Activated CD4-positive, alpha-beta T cell treated with anti-CD3 and anti-CD28 coated beads, Interleukin-2, Interleukin-4, amounts not matched to agents 100 ng/mL and 50 ng/mL, durations not matched to agents 16 hours and 8 hours (primary cell): Measurements from ENCODE around the gene RPTOR.

Source experiments
- DNase-seq: peaks from one replicate; pipeline ENCODE4 v3.0.0-alpha.2; 2020; ENCODE audit warnings: low spot score

The RPTOR gene

DNA sequence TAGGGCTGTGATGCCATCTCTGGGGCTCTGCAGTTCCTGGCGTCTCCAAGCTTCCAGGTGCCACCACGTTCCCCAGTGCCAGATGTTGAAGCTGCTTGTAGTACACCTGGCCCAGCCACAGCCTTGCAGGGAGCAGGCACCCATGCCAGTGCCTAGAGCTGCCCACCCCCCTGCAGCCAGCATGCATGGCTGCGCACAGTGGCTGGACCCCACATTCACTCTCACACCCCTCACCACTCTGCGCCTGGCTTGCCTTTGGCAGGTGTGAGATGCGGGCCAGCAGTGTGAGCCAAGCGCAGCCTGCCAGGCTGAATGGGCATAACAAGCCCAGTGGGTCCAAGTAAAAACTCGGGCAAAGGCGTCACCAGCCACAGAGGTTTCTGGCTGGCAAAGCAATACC, 371.6 kb downstream of the RPTOR start:
- DNase-seq: no peak

DNA sequence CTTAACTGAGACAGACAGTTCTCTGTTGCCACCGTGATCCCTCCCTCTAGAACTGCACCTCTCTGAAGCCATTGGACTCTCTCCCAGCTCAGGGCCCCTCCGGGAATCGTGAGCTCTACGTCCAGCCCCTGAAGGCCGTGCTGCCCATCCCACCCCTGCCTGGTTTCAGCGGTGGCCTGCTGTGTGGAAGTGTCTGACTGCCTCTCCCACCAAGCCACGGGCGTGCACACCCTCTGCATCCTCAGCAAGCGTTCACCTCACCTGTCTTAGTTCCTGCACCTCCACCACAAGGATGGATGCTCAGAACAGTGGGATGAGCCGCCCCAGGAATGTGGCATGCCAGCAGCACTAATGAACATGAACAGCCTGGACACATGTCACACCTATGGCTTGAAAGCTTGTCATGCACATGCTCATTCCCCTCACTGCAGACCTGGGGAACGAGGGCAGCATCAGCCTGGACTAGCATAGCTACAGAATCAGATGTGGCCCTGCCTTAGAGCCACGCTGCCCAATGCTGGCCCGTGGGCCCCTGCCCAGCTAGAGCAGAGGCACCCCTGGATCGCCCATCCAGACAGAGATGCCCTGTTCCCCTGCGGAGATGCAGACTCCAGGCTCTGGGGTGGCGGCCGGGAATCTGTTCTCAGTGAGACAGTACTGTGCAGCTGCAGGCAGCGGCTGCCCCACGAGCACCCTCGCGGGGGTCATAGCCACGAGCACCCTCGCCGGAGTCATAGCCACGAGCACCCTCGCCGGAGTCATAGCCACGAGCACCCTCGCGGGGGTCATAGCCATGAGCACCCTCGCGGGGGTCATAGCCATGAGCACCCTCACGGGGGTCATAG, 373.3 kb downstream of the RPTOR start:
- no peak for DNase-seq

DNA sequence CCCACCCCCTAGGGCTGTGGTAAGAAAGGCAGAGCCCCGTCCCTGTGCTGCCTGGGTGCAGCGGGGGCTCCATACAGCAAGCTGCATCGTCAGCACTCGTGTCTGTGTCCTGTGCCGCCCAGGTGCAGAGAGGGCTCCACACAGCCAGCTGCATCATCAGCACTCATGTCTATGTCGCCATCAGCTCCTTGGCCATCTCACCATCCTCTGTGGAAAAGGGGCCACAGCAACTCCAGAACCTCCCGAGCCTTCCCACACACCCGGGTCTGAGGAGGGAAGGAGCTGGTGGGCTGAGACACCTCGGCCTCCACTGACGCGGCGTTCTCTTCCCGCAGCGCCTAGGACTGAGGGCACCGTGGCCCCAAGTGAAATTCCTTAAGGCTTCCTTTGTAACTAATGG, 374.1 kb downstream of the RPTOR start:
- no peak for DNase-seq

DNA sequence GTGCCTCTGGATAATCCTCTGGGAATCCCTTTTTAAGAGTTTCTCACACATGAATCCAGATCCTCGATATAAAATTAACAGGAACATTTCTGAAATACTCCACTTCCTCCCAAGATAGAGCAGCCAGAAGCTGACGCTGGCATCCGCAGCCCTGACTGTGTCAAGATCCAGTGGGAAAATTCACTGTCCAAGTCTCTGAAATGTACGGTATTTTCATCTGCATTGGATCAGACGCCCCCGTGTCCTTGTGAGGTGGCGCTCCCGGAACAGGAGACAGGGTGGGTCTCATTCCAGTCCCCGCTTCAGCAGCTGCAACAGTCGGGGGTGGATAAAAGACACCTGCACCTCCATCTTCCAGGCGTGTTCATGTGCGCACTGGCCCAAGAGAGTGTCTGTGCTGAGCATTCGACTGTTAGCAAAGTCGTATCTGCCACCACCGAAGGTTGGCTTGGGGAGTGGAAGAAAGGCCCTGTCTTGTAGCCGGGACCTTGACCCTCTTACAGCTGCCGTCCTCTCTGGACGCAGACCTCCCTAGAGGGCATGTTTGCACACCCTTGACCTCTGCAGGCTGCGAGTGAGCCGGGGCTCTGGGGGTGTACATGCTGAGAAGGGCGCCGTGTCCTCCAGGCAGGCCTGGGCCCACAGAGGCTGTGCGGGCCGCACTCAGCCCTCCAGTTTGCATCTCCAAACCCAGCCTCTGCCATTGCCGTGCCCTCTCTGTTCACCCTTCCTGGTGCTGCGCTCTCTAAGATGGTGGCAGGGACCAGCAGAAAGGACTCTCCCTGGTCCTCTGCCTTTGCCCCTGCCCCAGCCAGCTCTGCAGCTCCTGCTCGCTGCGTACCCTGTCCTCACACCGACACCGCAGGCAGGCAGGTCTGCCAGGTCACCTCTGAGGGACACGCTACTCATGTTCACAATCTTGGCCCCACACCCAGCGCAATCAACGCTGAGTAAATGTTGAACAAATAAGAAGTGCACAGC, 375.0 kb downstream of the RPTOR start:
- DNase-seq: no peak

DNA sequence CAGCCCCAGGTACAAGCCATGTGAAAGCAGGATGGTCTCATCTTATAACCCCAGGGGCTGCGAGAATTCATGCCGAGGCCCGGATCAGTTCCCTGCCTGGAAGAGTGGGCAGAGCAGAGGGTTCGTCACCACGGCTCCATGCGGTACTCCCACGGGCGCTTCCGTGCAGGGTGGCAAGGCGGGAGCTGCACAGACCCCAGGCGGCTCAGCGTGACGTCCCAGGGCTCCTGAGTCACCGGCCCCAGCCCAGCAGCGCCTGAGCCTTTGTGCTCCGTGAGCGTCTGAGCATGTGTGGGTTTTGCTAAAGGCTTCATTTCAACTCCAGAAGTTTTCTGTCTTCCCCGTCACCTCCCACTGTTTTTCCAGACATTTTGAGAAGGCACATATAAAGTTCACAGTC, 375.8 kb downstream of the RPTOR start:
- DNase-seq: no peak

DNA sequence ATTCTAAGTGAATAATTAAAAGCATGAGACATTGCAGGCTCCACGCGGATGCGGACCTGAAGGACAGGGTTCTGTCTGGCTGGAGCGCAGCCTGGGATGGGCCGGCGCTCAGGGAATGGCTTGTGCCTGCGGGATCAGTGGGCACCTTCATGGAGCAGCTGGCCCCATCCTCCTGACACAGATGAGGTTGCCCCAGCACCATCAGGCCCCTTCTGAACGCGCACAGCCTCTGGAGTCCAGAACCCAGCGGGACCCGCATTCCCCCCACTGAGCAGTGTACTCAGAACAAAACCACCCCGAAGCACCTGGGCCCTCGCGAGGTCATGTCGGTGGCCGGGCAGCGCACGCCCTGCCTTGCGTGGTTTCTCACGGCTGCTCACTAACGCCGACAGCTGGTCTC, 376.5 kb downstream of the RPTOR start:
- DNase-seq: no peak

DNA sequence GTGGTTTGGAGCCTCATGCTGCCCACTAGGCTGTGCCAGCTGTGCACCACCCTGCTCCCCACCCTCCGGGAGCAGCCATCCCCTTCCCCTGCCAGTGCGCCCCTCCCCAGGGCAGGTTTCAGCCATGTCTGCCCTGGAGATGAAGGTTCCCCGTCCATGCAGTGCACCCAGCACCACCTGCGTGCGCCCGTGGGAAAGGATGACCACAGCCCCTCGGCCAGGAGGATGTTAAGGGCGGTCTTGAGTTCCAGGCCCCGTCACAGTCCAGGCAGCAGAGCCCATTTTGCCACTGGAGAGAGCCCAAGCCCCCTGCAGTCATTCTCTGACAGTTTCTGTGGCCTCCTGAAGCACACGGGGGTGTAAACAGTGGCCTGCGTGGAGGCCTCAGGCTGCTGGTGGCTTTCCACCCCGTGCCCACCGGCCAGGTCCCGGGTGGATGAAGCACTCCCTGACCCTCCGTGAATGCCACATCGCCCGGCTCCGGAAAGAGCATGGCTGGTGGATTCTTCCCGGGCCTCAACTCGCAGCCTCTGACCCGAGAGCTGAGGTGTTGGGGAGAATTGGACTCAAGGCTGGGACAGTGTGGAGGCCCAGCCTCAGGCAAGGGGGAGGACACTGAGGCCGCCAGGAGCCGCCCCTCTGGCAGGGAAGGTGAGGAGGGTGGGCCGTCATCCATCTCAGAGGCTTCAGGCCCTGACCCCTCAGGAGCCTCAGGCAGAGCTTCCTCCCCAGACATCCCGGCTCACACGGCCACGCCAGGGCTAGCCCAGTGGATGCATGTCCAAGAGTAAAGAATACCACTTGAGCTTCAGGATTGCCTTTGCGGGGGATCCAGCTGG, 377.3 kb downstream of the RPTOR start:
- no peak for DNase-seq

DNA sequence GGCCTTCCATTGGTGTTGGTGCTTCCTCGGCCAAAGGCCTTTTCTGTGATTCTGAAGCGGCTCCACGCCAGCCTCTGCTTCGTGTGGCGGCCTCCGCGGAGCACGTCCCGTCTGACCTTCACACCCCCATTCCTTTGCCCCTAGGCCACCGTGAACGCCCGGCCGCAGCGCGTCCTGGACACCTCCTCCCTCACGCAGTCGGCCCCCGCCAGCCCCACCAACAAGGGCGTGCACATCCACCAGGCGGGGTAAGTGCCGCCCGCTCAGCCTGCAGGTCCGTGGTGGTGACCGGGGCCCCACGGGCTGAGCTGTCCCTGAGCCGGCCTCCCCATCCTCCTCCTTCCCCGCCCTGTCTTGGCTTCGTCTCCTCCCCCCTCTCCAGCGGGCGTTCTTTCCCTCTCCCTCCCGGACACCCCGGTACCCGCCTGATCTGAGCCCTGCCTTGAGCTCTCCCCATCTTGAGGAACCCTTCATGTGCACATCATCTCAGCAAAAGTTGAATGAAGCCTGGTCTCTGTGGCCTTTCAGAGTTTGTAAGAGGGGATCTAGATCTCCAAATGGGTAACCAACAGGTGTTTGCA, 378.0 kb downstream of the RPTOR start:
- DNase-seq: no peak

DNA sequence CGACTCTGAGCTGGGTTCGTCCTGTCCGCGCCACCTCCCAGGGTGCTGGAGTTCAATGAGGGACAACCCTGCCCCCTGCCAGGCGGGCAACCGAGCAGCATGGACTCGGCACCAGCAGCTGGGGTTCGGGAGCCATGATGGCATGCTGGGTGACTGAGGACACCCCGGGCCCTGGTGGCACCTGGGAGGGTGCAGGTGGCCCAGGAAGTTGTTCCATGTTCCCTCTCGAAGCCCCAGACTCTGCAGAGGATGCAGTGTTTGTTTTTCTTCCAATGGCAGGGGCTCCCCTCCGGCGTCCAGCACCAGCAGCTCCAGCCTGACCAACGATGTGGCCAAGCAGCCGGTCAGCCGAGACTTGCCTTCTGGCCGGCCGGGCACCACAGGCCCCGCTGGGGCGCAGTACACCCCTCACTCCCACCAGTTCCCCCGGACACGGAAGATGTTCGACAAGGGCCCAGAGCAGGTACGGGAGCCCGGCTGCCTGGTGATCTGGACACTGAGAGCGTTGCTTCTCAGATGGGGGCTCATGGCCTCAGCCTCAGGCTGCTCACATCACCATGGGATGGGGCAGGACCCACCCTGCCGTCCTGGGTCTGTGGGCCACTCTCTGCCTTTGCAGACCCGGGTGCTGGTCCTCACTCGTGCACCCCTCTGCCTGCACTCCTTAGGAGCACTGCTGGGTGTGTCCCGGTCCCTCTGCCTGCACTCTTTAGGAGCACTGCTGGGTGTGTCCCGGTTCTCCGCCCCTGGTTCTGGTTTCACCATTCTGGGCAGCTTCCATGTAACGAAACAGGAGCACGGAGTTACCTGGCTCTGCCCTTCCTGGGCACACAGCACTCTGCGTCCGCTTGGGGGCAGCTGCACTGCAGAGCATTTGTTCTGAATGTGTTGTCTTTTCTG, 378.8 kb downstream of the RPTOR start:
- DNase-seq: no peak

DNA sequence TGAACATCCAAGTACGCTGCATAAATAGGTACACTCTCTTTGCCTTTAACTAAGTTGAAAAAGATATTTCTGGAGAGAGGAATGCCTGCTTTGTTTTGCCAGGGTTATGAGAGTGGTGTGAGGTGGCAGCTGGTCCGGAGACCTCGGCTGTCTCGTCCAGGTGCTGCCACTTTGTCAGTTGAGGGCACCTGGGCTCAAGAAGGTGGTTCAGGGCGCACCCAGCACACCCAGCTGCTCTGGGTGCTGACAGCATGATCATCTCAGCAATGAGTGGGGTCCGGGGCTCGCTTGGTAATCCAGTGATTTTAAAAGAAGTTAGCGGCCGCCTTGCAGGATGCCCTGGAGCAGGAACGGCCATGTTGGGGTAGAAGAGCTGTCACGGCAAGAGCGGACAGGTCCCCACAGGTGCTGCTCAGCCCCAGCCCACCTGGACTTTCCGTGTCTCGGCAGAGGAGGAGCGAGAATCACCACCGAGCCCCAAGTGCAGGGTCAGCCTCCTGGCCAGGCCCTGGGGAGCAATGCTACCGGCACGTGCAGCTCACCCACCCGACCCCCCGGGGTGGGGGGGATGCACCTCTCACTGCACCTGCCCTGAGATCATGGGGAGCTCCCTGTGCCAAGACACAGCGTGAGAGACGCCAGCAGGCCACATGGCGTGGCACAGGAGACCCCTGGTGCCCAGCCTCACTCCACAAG, 379.6 kb downstream of the RPTOR start:
- DNase-seq: no peak

DNA sequence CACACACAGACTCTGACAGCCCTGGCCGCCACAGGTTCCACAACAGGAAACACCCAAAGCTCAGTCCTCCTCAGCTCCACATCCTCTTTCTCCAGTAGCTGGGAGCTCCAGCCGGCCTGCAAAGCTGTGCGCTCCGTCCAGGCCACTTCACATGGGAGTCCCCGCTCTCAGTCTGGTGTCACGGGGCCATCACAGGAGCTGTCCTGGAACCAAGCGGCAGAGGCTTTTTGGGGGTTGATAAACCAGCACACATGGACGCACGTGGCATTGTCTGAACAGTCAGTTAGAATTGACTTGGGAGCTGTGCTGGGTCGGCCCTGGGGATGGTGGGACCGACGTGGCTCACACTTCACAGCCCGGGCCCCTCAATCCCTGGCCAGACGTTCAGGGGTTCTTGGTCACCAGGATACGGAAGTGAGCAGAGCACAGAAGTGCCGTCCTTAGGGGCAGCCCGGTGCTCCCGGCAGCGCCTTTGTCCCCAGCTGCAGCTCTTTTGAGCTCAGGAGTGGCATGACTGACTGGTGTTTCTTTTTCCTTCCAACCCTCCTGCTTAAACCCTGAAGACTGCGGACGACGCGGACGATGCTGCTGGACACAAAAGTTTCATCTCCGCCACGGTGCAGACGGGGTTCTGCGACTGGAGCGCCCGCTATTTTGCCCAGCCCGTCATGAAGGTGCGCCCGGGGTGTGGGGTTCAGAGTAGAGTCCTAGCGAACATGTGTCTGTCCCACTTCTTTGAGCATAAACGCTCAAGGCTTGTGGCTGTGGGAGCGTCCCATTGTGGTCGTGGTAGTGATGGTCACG, 380.4 kb downstream of the RPTOR start:
- DNase-seq: no peak

DNA sequence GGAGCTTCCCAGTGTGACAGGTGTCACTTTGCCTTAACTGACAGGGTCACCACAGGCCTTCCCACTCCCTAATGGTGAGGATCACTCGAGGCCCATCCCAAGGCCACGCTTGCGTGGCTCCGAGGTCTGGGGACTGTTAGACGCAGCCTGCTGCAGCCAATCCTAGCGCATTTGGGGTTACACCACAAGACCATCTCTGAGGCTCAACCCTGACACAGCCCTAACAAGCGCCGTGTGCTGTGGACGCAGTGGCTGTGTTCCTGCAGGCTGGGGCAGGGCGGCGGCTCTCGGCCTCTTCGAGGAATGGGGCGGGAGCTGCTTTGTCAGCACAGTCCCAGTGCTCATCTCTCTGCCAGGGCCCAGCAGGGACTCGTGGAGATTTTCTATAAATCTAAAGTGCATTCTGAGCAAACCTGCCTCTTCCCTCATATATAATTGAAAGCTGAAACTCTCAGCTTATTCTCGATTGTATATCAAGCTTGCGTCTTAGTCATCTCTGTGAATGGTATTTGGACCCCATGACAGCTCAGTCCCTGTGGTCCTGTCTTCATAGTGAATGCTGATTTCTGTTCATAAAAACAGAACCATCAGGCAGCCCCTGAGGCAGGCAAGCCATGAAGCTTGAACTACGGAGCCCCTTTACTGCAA, 381.2 kb downstream of the RPTOR start:
- DNase-seq: no peak

DNA sequence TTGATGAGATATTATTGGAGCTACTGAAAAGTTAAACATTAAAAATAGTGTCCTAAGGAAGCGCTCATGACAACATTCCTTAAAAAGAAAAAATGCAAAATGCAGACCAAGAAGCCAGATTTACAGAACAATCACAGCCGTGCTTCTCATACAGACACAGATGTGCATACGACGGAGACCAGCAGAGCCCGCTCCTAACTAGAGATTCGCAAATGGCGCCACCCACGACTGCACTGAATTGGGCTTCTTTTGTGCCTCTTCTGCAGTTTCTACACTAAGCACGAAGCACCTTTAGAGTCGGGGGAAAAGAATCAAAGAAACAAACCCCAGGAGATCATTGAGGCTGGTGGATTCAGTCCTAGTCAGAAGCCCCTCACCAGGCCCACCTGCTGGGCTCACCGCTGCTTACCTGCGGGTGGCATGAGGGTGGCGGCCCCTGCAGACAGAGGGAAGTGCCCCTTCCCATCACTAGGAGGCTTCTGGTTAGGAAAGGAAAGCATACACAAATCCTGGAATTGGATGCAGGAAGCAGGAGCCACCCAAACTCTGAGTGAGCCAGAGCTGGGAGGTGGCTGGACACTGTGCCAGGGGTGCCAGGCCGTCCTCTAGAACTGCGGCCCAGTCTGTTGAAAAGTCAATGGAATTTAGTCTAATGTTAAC, 382.1 kb downstream of the RPTOR start:
- DNase-seq: no peak

DNA sequence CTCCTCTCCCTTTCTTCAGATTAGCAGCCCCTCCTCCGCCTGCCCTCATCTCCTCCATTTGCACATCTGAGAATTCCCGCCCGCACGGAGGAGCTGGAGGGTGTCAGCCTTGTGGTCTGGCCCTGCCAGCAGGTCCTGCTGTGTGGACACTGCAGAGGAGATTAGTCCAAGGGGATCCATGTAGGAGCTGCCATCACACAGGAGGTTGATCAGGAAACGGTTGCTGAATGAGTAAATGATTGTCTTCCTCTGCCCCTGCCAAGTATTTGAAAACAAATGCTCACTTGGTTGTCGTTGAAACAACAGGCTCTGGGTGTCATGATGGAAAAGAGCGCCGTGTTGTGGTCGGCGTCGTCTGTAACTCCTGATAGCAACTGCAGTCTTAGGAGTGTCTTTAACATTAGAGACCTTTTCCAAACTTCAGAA, 383.2 kb downstream of the RPTOR start:
- no peak for DNase-seq

DNA sequence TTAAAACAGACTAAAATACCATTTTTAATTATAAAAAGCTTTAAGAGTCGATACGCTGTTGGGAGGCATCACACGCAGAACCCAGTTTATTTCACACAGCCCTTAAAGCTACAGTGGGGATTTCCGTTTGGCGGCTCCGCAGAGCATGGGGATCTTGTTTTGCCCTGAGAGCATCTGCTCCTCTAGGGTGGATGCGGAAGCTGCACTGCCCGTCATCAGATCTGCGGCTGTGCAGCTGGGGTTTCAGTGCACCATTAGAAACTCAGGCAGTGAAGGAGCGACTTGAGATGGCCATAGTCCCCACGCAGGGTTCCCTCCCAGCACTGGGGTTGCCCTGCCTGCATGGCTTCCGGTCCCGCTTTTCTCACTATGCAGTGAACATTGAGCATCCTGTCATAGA, 384.8 kb downstream of the RPTOR start:
- DNase-seq: no peak

DNA sequence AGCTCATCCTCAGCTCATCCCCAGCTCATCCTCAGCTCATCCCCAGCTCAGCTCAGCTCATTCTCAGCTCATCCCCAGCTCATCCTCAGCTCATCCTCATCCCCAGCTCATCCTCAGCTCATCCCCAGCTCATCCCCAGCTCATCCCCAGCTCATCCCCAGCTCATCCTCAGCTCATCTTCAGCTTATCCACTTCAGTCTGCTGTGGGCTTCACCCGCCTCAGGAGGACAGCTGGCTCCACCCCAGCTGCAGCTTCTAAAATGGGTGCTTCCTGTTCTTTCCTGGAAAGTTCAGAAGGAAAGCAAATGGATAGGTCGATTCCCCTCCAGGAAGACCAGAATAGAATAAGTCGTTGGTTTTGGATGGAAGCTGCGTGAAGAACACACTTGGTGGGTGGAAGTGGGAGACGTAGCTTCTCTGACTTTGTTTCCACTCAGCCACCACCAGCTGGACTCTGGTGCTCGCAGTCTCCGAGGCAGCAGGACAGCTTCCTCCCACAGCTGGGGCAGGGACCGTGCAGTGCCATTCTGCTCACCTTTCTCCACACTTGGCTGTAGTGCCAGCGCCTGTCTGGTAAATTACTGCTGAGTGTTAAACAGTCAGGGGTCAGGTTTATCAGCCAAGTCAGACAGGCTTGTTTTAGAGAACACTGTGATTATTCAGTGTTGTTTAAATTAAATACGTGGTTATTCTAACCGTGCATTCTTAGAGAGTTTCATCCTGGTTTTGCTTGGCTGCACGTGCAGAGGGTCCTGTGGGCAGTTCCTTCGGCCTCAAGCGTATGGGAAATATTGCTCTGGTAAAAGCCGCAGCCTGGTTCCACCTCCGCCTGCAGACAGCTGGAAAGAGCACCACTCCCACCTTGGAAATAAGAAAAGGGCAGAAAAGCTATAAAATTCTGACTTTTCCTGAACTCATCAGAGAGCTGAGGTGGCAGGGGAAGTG, 386.0 kb downstream of the RPTOR start:
- DNase-seq: no peak
